GM12891 (cell line): Measurements from ENCODE around the gene RANBP17.

Source experiments
- PAX5 ChIP-seq: IDR thresholded peaks from 2 replicates; pipeline ENCODE4 v1.6.1; 2011; ENCODE audit warnings: low read length, moderate library complexity, mild to moderate bottlenecking; ENCODE audit not compliant: insufficient read depth, severe bottlenecking
- POLR2A ChIP-seq: IDR thresholded peaks from 2 replicates; pipeline ENCODE4 v1.6.1; 2011; ENCODE audit warnings: low read depth, low read length, control low read depth
- POLR2AphosphoS5 ChIP-seq: IDR thresholded peaks from 2 replicates; pipeline ENCODE4 v1.6.1; 2011; ENCODE audit warnings: low read depth, low read length, control low read depth
- POU2F2 ChIP-seq: IDR thresholded peaks from 2 replicates; pipeline ENCODE4 v1.6.1; 2011; ENCODE audit warnings: low read depth, mild to moderate bottlenecking, control low read depth, low read length, moderate library complexity
- SPI1 ChIP-seq: IDR thresholded peaks from 2 replicates; pipeline ENCODE4 v1.6.1; 2011; ENCODE audit warnings: low read depth, low read length, control low read depth
- TAF1 ChIP-seq: IDR thresholded peaks from 2 replicates; pipeline ENCODE4 v1.6.1; 2011; ENCODE audit warnings: low read depth, low read length, control low read depth

DNA sequence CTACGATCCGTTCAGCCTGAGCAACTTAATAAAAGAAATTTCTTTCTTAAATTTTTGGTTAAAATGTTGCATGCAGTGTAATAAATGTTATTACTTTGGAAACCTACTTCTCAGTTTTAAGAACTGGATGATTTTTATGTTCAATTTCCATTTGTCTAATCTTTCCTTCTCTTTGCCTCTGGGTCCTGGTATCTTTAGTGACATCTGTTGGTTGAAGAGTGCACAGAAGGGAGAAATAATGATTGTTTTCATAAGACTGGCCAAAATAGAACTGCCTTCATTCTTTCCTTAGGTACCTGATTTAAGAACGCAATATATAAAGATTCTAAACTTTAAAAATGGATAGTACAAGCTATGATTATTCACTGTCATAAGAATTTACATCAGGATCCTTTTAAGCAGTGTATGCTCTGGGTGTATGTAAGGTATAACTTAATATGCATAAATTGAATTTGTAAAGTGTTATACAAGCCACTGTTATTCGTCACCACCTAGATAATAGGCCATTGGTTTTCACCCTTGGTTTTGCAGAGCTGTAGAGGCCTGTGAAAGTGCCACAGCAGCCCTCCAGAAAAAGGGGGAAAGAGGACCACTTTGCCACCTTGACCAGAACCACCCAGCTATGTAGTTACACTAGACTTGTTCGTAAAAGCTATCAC is 364.4 kb downstream of the RANBP17 start:
- TF ChIP-seq POLR2A (no peak), SPI1 (no peak), TAF1 (no peak), POLR2AphosphoS5 (no peak), PAX5 (no peak), POU2F2 (no peak)
